Neutrophil (primary cell): Measurements from ENCODE around the gene TRABD.

ENCODE experiments used
- H3K27ac ChIP-seq: fragments of 200-600 bp; sonication (generic); 2 replicates; pipeline ENCODE4 v1.5.1; 2016; ENCODE audit warnings: mild to moderate bottlenecking, moderate library complexity
- H3K27me3 ChIP-seq: fragments of 200-600 bp; sonication (generic); 2 replicates; pipeline ENCODE4 v1.6.0; 2016; ENCODE audit warnings: mild to moderate bottlenecking
- H3K36me3 ChIP-seq: fragments of 200-600 bp; sonication (generic); 2 replicates; pipeline ENCODE4 v1.5.1; 2017
- H3K4me1 ChIP-seq, 2 experiments: fragments of 200-600 bp in 1 of 2; sonication (generic) in 1 of 2; 1 replicate in 1 of 2; 2 replicates in 1 of 2; pipeline versions ENCODE4 v1.5.1 to v1.6.1; 2013 to 2016; ENCODE audit warnings: low read depth in 1 of 2, low read length in 1 of 2, mild to moderate bottlenecking in 1 of 2, moderate library complexity in 1 of 2; ENCODE audit not compliant: control insufficient read depth in 1 of 2, insufficient read depth in 1 of 2
- H3K4me3 ChIP-seq, 2 experiments: fragments of 200-600 bp in 1 of 2; sonication (generic) in 1 of 2; 1 replicate in 1 of 2; 2 replicates in 1 of 2; pipeline ENCODE4 v1.5.1; 2013 to 2016; ENCODE audit warnings: low read depth in 1 of 2, low read length in 1 of 2, mild to moderate bottlenecking in 1 of 2, moderate library complexity in 1 of 2
- H3K9me3 ChIP-seq: fragments of 200-600 bp; sonication (generic); 2 replicates; pipeline ENCODE4 v1.5.1; 2016
- TF ChIP-seq, protein P1 (sequence below): fragments of 200-600 bp; sonication (generic); IDR thresholded peaks from 2 replicates; pipeline ENCODE4 v1.5.1; 2016; ENCODE audit warnings: antibody characterized with exemption

Gene TRABD

DNA sequence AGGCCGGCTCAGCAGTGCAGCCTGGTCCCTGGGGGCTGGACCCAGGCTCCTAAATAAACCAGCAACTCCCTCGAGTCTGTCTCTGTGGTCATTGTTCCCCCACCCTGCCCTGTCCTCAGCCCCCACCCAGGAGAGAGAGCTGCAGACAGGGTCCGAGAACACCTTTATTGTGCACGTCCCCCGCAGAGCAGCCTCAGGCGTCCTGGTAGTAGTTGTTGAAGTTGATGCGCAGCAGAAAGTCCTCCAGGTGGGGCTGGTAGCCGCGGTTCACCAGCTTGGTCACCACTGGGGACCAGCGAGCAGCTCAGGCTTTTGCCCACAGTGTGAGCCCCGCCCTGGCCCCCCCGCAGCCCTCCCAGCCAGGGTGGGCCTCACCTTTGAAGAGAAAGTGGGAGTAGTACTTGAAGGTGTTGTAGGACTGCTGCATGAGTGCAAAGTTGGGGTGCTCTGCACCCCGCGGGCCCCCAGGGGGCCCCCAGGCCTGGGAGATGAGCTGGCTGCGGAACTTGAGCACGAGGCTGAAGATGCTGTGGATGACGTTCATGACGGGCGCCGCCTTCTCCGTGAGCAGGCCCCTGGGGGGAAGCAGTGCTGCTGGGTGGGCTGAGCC lies 31.9 kb downstream of the TRABD start:
- Histone ChIP-seq H3K27ac (no peak overlapping the region), H3K36me3 (peaks cover 100% of the 10 kb centered on the region), H3K27me3 (no peaks in the 10 kb centered on the region), H3K4me3 (no peak overlapping the region), H3K4me1 (no peaks in the 10 kb centered on the region), H3K9me3 (no peaks in the 10 kb centered on the region)
- TF ChIP-seq, protein P1, sequence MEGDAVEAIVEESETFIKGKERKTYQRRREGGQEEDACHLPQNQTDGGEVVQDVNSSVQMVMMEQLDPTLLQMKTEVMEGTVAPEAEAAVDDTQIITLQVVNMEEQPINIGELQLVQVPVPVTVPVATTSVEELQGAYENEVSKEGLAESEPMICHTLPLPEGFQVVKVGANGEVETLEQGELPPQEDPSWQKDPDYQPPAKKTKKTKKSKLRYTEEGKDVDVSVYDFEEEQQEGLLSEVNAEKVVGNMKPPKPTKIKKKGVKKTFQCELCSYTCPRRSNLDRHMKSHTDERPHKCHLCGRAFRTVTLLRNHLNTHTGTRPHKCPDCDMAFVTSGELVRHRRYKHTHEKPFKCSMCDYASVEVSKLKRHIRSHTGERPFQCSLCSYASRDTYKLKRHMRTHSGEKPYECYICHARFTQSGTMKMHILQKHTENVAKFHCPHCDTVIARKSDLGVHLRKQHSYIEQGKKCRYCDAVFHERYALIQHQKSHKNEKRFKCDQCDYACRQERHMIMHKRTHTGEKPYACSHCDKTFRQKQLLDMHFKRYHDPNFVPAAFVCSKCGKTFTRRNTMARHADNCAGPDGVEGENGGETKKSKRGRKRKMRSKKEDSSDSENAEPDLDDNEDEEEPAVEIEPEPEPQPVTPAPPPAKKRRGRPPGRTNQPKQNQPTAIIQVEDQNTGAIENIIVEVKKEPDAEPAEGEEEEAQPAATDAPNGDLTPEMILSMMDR = no peak

DNA sequence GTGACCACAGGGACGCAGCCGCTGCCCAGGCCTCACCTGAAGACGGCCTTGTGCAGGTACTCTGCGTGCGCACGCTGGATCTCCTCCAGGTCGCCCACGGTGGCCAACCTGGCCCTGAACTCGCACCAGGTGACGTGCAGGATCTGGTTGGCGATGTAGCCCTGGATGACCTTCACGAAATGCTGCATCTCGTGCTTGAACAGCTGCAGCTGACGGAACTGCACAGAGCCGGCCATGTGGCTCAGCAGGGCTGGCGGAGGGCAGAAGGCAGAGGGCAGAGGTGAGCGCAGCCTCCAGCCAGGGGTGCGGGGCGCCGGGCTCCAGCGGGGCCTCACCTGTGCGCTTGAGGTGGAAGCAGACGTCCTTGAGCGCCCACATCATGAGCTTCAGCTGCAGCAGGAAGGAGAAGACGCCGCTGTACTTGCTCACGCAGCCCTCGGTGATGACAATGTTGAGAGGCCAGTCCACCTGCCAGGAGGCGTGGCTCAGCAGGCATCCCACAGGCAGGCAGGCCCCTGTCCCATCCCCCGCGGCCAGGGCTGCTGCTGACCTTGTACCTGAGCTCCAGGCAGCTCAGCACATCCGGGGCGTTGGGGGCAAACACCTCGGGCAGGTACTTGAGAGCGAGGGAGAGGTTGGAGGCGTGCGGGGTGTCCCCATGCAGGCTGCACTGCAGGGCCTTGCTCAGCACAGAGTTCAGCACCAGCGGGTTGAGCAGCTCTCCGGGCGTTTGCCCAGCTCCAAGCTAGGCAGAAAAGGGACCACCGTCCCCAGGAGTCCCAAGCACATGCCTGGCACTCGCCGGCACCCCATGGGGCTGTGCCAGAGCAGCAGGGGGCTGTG lies 32.7 kb downstream of the TRABD start:
- Histone ChIP-seq H3K36me3 (peaks cover 100% of the 10 kb centered on the region), H3K4me3 (no peak overlapping the region)
- TF ChIP-seq, protein P1 = no peak

DNA sequence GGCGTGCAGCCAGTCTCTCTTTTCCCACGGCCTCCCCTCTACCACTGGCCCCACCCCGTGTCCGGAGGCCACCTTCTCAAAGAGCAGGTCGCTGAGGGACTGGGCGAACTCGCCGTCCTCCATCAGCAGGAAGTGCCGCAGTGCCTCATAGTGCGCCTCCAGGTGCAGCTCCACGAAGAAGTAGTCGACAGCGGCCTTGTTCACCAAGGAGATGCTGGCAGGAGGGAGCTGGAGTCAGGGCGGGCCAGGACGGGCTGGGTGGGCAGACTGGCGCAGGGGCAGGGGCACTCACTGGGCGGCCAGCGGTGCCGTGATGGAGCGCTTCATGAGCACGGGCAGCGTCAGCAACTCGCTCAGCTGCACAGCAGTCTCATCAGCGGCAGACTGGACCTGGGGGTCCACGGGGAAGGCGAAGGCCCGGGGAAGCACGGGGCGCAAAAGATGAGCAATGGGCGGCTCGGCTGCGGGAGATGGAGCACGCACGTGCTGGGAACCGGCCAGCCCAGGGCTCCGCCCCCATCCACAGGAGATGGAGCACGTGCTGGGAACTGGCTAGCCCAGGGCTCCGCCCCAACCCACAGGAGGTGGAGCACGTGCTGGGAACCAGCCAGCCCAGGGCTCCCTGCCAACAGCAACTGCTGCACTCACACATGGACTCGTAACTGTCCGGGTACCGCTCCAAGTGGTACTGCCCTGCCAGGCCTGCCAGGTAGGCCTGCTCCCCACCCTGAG lies 33.4 kb downstream of the TRABD start:
- Histone ChIP-seq H3K27ac (no peak overlapping the region), H3K27me3 (no peaks in the 10 kb centered on the region), H3K4me1 (no peaks in the 10 kb centered on the region), H3K9me3 (no peaks in the 10 kb centered on the region), H3K36me3 (peaks cover 99% of the 10 kb centered on the region), H3K4me3 (no peak overlapping the region)
- TF ChIP-seq, protein P1 = no peak

More for the DNA sequence above, 32.7 kb downstream of the TRABD start:
- no peaks in the 10 kb centered on the region for H3K27me3 ChIP-seq
- no peaks in the 10 kb centered on the region for H3K4me1 ChIP-seq
- H3K9me3 ChIP-seq = no peaks in the 10 kb centered on the region
- no peak overlapping the region for H3K27ac ChIP-seq

DNA sequence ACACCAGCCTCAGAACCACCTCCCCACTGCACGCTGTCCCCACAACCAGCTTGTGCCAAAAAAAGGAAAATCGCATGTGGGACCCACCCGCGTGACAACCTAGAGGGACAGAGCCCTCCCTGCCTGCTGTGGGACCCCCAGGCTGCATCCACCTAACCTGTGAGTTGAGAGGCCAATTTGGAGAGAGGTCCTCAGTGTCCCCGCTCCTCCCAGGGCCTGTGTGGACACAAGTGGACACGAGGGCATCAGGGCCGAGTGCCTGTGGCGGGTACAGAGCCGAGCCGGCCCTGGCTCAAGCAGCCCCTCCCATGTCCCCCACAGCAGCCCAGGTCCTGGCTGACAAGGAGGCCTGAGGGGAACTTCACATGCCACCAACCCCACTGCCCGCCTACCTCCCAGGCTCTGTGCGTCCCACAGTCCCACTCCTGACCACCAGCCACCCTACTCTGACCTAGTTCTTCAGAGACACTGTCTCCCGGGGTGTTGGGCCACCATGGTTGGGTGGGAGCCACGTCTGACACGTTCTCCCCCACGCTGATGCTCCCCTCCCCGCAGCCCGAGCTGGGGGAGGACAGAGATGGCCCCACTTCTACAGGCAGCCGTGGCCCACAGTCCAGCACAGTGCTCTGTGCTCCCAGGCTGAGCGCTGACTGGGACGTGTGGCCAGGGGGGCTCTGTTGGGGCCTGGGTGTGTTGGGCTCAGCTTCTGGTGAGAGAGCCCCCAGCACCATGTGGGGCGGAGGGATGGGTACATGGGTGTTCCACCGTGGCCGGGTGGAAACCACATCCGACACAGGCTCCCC lies 34.3 kb downstream of the TRABD start:
- Histone ChIP-seq H3K27me3 (no peaks in the 10 kb centered on the region), H3K4me1 (no peaks in the 10 kb centered on the region), H3K36me3 (peaks cover 99% of the 10 kb centered on the region), H3K27ac (no peak overlapping the region), H3K4me3 (no peak overlapping the region), H3K9me3 (no peaks in the 10 kb centered on the region)
- TF ChIP-seq, protein P1 = no peak
